ENCODE data around the gene REG4. TPM values are rescaled to one million over a fixed set of nuclear protein-coding genes. Genes with fewer than 3 reads are reported as not detected.

The REG4 gene
- total RNA-seq, 1 donor from 2014 or later: not detected

DNA sequence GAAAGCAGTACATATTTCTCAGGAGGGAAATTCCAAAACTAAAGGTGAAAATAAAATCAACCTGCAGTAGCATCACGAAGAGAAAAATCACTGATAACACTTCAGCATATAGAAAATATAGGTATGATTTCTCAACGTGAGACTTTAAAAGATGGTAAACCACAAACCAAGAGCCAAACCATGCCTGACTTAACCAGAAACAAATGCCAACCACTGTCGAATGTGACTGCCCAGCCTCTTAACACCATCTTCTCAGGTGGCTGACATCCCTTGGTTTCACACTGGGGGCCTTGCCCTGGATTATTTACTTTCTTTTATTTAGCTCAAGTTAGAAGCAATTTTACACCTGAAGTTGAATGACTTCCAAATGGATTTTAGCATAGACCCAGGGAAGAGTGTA is 52.7 kb downstream of the REG4 start:
- ATAC-seq: no peak
- no peak for DNase-seq (ENCODE audit: low spot score)
- intact Hi-C loops (cut with DNase I): loop anchor here (10.0 kb wide), 1 partner anchor 46 kb away; no protein-coding TSS in a partner anchor

GRCh38 chr1:119752592-119752991 is 58.7 kb downstream of the REG4 start:
- no peak for ATAC-seq

DNA sequence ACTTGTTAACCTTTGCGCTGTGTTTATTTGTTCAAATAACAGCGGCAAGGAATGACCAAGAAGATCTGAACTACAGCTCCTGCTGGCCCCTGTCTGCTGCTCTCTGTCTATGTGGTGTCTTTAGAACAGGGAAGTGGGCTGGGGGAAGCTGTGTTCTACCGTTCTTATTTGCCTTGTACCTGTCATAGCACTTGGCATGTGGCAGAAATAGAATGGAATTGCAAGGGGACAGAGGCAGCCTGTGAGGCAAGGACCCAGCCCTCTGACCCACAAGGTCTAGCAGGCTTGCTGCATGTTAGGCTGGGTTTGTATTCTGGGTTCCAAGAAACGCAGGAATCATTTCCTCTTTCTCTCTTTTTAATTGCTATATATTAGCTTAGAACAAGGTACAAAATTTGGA is 63.2 kb downstream of the REG4 start:
- intact Hi-C loops (cut with DNase I): no loop called here
- no peak for DNase-seq (ENCODE audit: low spot score)
- no peak for ATAC-seq

More at GRCh38 chr1:119752592-119752991, 58.7 kb downstream of the REG4 start:
- no peak for DNase-seq (ENCODE audit: low spot score)
- intact Hi-C loops (cut with DNase I): loop anchor here (10.0 kb wide), 1 partner anchor 52 kb away; no protein-coding TSS in a partner anchor

- ATAC-seq (no peak), DNase-seq (ENCODE audit: low spot score) (no peak)
- intact Hi-C loops (cut with DNase I): no loop called here
These were observed 63.8 kb downstream of the REG4 start for GRCh38 chr1:119747451-119747850.

GRCh38 chr1:119745034-119745433 is 66.2 kb downstream of the REG4 start:
- intact Hi-C loops (cut with DNase I): no loop called here
- ATAC-seq (no peak), DNase-seq (ENCODE audit: low spot score) (no peak)

- no peak for ATAC-seq
- intact Hi-C loops (cut with DNase I): no loop called here
These were observed 66.7 kb downstream of the REG4 start for GRCh38 chr1:119744598-119744942.

More at GRCh38 chr1:119744598-119744942, 66.7 kb downstream of the REG4 start:
- DNase-seq (ENCODE audit: low spot score): no peak

Other genes with a start within 250 kb of the REG4 start
- 4.9 TPM for gene ZNF697, start 163.2 kb downstream of the REG4 start, total RNA-seq
- 60.0 TPM for gene PHGDH, start 99.5 kb downstream of the REG4 start, total RNA-seq
- not detected for gene HMGCS2, start 42.6 kb downstream of the REG4 start, total RNA-seq
- gene ADAM30, start 85.1 kb upstream of the REG4 start, total RNA-seq: not detected

Measured in sciatic nerve (tissue), 2 donors.